Epithelial cell of esophagus (primary cell): ENCODE data around the gene RNF144B.
"Not testable (repeated sequence)": the region's sequence is repeated elsewhere in the genome, so short reads cannot be mapped to it uniquely, and the experiment has no call there.

ENCODE experiments used
- DNase-seq: peaks from one replicate; pipeline ENCODE4 v3.0.0; 2010; ENCODE audit warnings: low read depth
- H3K4me3 ChIP-seq: 2 replicates; pipeline ENCODE4 v1.5.1; 2011; ENCODE audit warnings: mild to moderate bottlenecking, low read length, control low read depth
- CTCF ChIP-seq: IDR thresholded peaks from 2 replicates; pipeline ENCODE4 v1.5.1; 2011; ENCODE audit warnings: low read depth, mild to moderate bottlenecking, low read length, control low read depth, inconsistent platforms; ENCODE audit not compliant: insufficient read depth; ENCODE audit errors: missing control alignments

The RNF144B gene

GRCh38 chr6:18347866-18348265, 39.3 kb upstream of the RNF144B start:
- DNase-seq = no peak
- H3K4me3 ChIP-seq = no peak overlapping the region
- TF ChIP-seq CTCF = no peak

- DNase-seq = peak; percentile 33
- no peak for TF ChIP-seq CTCF
- no peak overlapping the region for H3K4me3 ChIP-seq
These were observed 37.8 kb upstream of the RNF144B start for GRCh38 chr6:18349386-18349785.

- H3K4me3 ChIP-seq = no peak overlapping the region
- DNase-seq = peak; percentile 85
- TF ChIP-seq CTCF = no peak
These were observed 36.9 kb upstream of the RNF144B start for GRCh38 chr6:18350271-18350670.

- no peak overlapping the region for H3K4me3 ChIP-seq
- DNase-seq = peak; percentile 30
- no peak for TF ChIP-seq CTCF
These were observed 36.4 kb upstream of the RNF144B start for GRCh38 chr6:18350712-18351111.

GRCh38 chr6:18352001-18352400, 35.1 kb upstream of the RNF144B start:
- DNase-seq = no peak
- no peak for TF ChIP-seq CTCF
- H3K4me3 ChIP-seq = no peak overlapping the region

GRCh38 chr6:18352842-18353241, 34.3 kb upstream of the RNF144B start:
- no peak overlapping the region for H3K4me3 ChIP-seq
- peak; percentile 99 for DNase-seq
- no peak for TF ChIP-seq CTCF

- no peak overlapping the region for H3K4me3 ChIP-seq
- no peak for DNase-seq
- TF ChIP-seq CTCF = no peak
These were observed 33.9 kb upstream of the RNF144B start for GRCh38 chr6:18353251-18353650.

GRCh38 chr6:18357546-18357945, 29.6 kb upstream of the RNF144B start:
- DNase-seq, H3K4me3 ChIP-seq: not testable (repeated sequence)
